Upper lobe of left lung (tissue), 4 donors: ENCODE measurements around the gene RASA1.

ENCODE experiments used
- CTCF ChIP-seq, 6 experiments: fragments of 450-650 bp in 4 of 6; fragments of 200-600 bp in 2 of 6; sonication (generic) in 2 of 6; IDR thresholded peaks; one replicate each; pipeline ENCODE4 v1.5.1; 2016 to 2019; ENCODE audit warnings: antibody characterized with exemption in 6 of 6
- POLR2A ChIP-seq, 4 donors: fragments of 450-650 bp; IDR thresholded peaks; one replicate each; pipeline ENCODE4 v1.5.1; 2016 to 2017; ENCODE audit warnings: antibody characterized with exemption in 4 of 4, mild to moderate bottlenecking in 2 of 4

GRCh38 chr5:87361031-87361445 lies 93.4 kb downstream of the RASA1 start:
- no peak for TF ChIP-seq CTCF (IDR thresholded peaks at IDR 0.05)
- TF ChIP-seq POLR2A (IDR thresholded peaks at IDR 0.05), result no peak
